ELF-1 (cell line): Measurements from ENCODE around the gene ST7.
"Not testable (repeated sequence)": the region's sequence is repeated elsewhere in the genome, so short reads cannot be mapped to it uniquely, and the experiment has no call there.

ENCODE experiments used
- DNase-seq: peaks from one replicate; pipeline ENCODE4 v3.0.0-alpha.2; 2016; ENCODE audit warnings: low read depth, low spot score

ST7 gene

DNA sequence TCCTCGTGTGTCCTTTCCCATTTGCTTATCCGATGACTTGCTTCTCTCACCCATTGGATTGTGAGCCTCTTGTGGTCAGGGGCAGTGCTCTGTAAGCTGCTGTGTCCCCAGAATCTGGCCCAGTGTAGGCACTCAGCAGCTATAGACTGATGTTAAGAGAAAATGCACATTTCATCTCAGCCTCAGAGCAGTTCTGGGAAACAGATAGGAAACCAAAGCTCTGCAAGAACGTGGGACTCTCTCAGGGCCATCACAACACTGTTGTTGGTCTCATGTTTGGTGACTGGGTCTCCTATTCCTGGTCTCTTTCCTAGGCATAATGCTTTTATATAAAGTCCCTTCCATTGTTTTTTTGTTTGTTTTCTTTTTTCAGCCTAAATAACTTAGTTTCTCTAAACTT, 141.2 kb downstream of the ST7 start:
- no peak for DNase-seq

GRCh38 chr7:117095055-117095454, 141.8 kb downstream of the ST7 start:
- no peak for DNase-seq

GRCh38 chr7:117096330-117096729, 143.0 kb downstream of the ST7 start:
- DNase-seq = no peak

- no peak for DNase-seq
Measured at GRCh38 chr7:117096942-117097341, 143.6 kb downstream of the ST7 start.

DNA sequence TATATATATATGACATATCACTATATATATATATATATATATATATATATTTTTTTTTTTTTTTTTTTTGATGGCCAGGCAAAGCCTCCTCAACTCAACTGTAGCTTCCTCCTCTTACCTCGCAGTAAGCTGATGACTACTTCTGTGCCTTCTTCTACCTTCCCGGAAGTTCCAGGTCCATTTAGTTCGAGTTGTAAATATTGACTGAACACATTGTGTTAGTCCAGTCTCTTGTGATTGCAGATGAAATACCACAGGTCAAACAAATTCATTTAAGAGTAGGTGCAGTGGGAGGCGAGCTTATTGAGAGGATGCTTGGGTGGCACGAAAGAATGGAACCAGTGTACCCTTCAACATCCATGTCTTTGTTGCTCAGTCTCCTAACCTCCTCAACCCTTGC, 144.6 kb downstream of the ST7 start:
- DNase-seq = no peak

- no peak for DNase-seq
Measured at GRCh38 chr7:117098457-117098856, 145.2 kb downstream of the ST7 start.

GRCh38 chr7:117101026-117101425, 147.7 kb downstream of the ST7 start:
- no peak for DNase-seq

GRCh38 chr7:117110480-117111315, 157.4 kb downstream of the ST7 start:
- peak; percentile 33 for DNase-seq

- no peak for DNase-seq
Measured at GRCh38 chr7:117111535-117111934, 158.2 kb downstream of the ST7 start.

DNA sequence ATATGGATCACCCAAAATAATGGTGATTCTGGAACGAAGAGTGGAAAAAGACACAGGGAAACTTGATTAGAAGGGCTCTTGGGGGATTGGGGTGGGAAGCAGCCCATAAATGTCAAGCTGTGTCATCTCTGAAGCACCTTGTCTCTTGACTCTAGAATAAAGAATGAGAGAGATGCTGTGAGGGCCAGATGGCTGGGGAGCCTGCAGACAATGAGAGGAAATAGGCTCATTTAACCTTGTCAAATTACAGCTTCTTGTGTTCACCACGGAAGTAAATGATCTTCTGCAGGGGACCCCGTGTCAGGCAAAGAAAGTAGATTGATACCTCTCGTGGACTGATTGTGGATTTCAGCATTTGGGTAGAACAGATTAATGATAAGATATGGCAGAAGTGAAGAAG, 159.3 kb downstream of the ST7 start:
- no peak for DNase-seq

- no peak for DNase-seq
Measured at GRCh38 chr7:117113871-117114270, 160.6 kb downstream of the ST7 start.

GRCh38 chr7:117114272-117114671, 161.0 kb downstream of the ST7 start:
- DNase-seq = no peak

DNA sequence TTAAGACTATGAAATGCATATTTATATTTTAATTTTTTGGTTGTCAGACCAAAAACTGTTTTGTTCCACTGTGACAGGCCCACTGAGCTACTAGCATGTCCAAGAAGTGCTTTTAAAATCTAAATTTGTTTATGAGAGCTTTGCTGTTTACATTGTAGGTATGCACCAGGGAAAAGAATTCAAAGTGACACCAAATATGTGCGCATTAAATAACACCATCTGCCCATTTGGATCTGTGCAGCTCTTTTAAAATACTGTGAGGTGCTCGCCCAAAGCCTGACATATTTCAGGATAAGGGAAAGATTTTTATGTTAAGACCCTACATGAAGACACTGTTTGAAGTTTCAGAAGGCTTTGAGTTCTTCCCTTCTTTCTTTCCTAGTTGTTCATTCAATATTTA, 162.9 kb downstream of the ST7 start:
- DNase-seq = no peak

DNA sequence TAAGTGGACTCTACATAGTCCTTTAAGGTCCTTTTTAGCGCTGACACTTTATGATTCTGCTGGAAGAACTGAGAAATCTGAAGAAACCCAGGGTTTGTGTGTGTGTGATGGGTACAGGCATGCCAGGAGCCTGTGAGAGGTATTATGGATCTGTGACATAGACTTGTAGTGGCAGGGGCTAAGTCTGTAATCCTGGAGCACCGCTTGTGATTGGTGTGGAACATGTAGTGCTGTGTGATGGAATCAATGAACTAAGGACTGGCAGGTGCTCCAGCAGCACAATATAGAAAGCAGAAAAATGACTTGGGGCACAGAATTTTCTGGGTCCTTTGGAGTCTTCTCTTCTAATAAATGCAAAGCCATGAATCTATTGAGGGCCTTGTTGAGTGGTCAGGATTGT, 163.9 kb downstream of the ST7 start:
- no peak for DNase-seq

- DNase-seq = no peak
Measured at GRCh38 chr7:117118579-117119180, 165.4 kb downstream of the ST7 start.

DNA sequence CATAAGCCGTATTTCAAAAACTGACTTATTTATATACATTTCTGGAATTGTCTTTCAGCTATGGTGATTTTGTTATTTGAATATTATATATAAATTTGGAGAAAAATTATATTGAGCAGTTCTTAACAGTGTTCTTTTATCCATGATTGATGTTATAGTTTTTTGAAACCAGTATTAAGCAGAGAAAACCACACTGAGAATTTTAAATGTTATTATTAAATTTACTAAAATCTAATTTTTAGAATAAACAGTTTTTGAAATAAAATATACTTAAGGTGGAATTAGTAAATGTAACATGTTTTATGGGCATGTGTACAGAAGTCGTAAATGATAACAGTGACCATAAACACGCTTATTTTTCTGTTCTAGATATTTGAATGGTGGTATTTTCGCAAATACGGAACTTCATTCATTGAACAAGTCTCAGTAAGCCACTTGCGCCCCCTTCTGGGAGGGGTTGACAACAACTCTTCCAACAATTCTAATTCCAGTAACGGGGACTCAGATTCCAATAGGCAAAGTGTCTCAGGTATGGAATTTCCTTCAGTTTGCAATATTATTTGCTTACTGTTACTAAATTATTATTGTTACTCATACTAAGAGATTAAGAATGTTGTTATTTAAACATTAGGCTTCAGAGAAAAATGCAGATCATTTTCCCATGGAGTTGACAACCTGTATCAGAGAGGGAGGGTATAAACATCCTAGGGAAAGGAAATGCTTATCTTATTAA, 166.1 kb downstream of the ST7 start:
- DNase-seq = peak; percentile 68

DNA sequence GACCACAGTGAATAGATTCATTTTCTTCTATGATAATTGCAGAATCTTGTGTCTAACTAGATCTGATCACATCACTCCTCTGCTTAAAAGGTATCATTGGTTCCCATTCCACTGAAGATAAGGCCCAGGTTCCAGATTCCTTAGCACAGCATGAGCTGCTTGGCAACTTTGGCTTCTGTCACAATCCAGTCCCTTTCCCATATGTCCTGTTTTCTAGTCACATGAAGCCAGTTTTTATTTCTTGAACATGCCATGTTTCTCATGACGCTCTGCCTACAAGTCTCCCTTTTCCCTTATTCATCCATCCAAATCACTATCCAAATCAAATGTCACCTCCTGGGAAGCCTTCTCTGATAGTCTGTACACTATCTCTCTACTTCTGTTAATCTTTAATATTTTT, 167.0 kb downstream of the ST7 start:
- not testable (repeated sequence) for DNase-seq

DNA sequence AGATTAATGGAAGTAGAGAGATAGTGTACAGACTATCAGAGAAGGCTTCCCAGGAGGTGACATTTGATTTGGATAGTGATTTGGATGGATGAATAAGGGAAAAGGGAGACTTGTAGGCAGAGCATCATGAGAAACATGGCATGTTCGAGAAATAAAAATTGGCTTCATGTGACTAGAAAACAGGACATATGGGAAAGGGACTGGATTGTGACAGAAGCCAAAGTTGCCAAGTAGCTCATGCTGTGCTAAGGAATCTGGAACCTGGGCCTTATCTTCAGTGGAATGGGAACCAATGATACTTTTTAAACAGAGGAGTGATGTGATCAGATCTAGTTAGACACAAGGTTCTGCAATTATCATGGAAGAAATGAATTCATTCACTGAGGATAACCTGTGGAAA, 168.7 kb downstream of the ST7 start:
- not testable (repeated sequence) for DNase-seq

DNA sequence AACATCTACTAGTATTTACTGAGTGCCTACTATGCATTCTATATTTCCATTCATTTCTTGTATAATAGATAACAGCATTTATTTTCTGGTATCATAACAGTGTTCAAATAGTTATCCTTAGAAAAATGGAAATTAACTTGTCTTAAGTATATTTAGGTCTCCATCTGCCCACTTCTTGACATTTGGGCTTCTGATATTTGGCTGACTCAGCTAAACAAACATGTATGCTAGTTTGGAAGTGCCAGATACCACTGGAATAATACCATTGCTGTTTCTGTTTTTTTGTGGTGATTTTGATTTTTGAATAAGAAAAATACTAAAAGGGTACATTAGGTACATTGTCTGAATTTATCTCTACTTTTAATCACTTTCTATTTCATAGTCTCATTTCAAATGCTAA, 169.2 kb downstream of the ST7 start:
- no peak for DNase-seq

GRCh38 chr7:117123311-117123926, 170.1 kb downstream of the ST7 start:
- no peak for DNase-seq

GRCh38 chr7:117124591-117125220, 171.4 kb downstream of the ST7 start:
- DNase-seq = no peak

DNA sequence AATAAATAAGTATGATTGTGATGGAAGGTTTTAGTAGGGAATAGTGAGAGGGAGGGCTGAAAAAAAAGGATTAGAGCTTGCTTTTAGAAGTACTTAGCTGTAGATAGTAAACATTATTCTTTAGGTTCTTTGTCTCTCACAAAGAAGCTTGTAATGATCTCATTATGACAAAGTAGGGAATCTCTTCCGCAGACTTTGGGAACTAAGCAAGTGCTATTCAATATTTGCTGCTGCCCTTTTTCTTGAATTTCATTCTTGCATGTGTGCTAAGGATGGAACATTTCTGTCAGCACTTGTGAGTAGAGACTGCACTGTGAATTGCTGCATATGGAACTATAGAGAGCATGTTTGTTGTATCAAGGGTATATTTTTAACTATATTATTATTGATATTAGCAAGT, 173.4 kb downstream of the ST7 start:
- no peak for DNase-seq
